Measurements from ENCODE around the gene ADGRL1. TPM values are rescaled to one million over a fixed set of nuclear protein-coding genes. Genes with fewer than 3 reads are reported as not detected.

Gene ADGRL1
- total RNA-seq, 2 donors from 2014 or later = 70.8 to 82.6 TPM

DNA sequence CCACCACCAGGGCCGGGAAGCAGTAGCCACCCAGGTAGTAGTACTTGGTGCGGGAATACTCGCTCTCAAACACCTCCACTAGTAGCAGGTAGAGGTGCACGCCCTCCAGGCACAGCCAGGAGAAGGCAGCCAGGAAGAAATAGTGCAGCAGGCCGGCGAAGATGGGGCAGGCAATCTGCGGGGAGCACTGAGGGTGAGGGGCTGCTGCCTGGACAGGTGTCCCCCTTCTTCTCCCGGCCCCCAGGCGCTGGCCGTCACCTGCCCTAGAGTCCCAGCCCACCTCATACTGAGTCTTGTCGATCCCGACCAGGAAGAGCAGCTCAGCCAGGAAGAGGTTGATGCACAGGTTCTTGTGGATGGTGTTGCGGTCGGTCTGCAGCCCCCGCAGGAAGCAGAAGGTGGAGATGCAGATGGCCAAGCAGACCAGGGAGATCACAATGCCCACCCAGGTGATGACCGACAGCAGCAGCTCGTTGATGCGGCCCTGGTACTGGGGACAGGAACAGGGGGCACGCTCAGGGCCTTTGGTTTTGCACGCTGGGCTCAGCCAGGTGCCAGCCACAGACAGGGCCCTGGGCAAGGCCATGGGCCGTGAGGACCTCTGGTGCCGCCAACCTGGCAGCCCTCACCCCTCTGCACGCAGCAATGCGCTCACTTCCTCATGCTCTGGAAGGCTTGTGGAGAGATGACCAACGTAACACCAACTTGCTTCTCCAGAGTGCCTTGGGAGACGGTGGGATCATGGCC, 48.8 kb downstream of the ADGRL1 start:
- H3K36me3 Mint-ChIP-seq (ENCODE audit: low read depth) = peaks cover 43% of the 10 kb centered on the region
- H3K27me3 ChIP-seq (ENCODE audit: control insufficient read depth, insufficient read depth, low read length, poor library complexity, severe bottlenecking) = no peaks in the 10 kb centered on the region
- DNase-seq = no peak
- H3K9ac ChIP-seq (ENCODE audit: extremely low read depth, low read length, poor library complexity, severe bottlenecking) = no peak overlapping the region
- H3K27ac Mint-ChIP-seq = no peak overlapping the region
- no peaks in the 10 kb centered on the region for H3K27me3 Mint-ChIP-seq (ENCODE audit: insufficient read depth)
- no peak overlapping the region for H3K4me3 ChIP-seq (ENCODE audit: low read length)
- no peak overlapping the region for H3K4me3 Mint-ChIP-seq
- TF ChIP-seq, protein P1, sequence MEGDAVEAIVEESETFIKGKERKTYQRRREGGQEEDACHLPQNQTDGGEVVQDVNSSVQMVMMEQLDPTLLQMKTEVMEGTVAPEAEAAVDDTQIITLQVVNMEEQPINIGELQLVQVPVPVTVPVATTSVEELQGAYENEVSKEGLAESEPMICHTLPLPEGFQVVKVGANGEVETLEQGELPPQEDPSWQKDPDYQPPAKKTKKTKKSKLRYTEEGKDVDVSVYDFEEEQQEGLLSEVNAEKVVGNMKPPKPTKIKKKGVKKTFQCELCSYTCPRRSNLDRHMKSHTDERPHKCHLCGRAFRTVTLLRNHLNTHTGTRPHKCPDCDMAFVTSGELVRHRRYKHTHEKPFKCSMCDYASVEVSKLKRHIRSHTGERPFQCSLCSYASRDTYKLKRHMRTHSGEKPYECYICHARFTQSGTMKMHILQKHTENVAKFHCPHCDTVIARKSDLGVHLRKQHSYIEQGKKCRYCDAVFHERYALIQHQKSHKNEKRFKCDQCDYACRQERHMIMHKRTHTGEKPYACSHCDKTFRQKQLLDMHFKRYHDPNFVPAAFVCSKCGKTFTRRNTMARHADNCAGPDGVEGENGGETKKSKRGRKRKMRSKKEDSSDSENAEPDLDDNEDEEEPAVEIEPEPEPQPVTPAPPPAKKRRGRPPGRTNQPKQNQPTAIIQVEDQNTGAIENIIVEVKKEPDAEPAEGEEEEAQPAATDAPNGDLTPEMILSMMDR (conservative IDR thresholded peaks at IDR 0.05) = no peak
- H3K4me1 Mint-ChIP-seq = peaks cover 2% of the 10 kb centered on the region
- H3K4me1 ChIP-seq (ENCODE audit: control insufficient read depth, insufficient read depth, low read length) = peaks cover 4% of the 10 kb centered on the region
- H3K27ac ChIP-seq (ENCODE audit: low read depth, low read length) = no peak overlapping the region
- H3K36me3 ChIP-seq (ENCODE audit: control insufficient read depth, insufficient read depth, low read length) = peaks cover 29% of the 10 kb centered on the region
- WGBS, 2 experiments (ENCODE audit: insufficient coverage in 1 of 2, insufficient read length in 1 of 2) = 94 to 99% methylated on average over 21 to 26 of the region's 26 CpGs
- H3K9me3 ChIP-seq (ENCODE audit: control insufficient read depth, low read length) = no peaks in the 10 kb centered on the region
- H3K9me3 Mint-ChIP-seq = no peaks in the 10 kb centered on the region

DNA sequence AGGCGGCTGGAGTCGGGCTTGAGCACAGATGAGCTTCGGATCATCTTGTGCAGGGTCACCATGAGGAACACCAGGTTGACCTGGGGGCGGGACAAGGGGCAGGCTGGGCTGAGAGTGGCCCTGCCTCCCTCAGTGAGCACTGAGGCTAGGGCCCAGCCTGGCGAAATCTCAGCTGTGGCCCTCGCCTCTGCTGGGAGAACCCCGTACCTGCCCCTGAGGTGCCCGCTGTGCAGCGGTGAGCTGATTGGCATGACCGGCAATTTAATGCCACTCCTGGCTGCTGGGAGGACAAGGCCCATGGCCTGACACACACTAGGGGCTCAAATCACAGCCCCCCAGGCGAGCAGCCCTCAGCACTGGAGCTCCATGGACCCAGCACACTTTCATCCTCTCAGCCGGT, 49.8 kb downstream of the ADGRL1 start:
- no peak overlapping the region for H3K4me3 Mint-ChIP-seq
- H3K36me3 ChIP-seq (ENCODE audit: control insufficient read depth, insufficient read depth, low read length) = peaks cover 25% of the 10 kb centered on the region
- H3K9ac ChIP-seq (ENCODE audit: extremely low read depth, low read length, poor library complexity, severe bottlenecking) = no peak overlapping the region
- no peak overlapping the region for H3K4me3 ChIP-seq (ENCODE audit: low read length)
- peaks cover 2% of the 10 kb centered on the region for H3K4me1 Mint-ChIP-seq
- 96 to 97% methylated on average over 10 to 11 of the region's 12 CpGs for WGBS, 2 experiments (ENCODE audit: insufficient coverage in 1 of 2, insufficient read length in 1 of 2)
- peaks cover 49% of the 10 kb centered on the region for H3K36me3 Mint-ChIP-seq (ENCODE audit: low read depth)
- no peak overlapping the region for H3K27ac Mint-ChIP-seq
- DNase-seq = no peak
- H3K9me3 Mint-ChIP-seq = no peaks in the 10 kb centered on the region
- H3K27me3 Mint-ChIP-seq (ENCODE audit: insufficient read depth) = no peaks in the 10 kb centered on the region
- TF ChIP-seq, protein P1 (conservative IDR thresholded peaks at IDR 0.05) = no peak
- no peaks in the 10 kb centered on the region for H3K9me3 ChIP-seq (ENCODE audit: control insufficient read depth, low read length)
- H3K27ac ChIP-seq (ENCODE audit: low read depth, low read length) = no peak overlapping the region
- peaks cover 4% of the 10 kb centered on the region for H3K4me1 ChIP-seq (ENCODE audit: control insufficient read depth, insufficient read depth, low read length)
- no peaks in the 10 kb centered on the region for H3K27me3 ChIP-seq (ENCODE audit: control insufficient read depth, insufficient read depth, low read length, poor library complexity, severe bottlenecking)

DNA sequence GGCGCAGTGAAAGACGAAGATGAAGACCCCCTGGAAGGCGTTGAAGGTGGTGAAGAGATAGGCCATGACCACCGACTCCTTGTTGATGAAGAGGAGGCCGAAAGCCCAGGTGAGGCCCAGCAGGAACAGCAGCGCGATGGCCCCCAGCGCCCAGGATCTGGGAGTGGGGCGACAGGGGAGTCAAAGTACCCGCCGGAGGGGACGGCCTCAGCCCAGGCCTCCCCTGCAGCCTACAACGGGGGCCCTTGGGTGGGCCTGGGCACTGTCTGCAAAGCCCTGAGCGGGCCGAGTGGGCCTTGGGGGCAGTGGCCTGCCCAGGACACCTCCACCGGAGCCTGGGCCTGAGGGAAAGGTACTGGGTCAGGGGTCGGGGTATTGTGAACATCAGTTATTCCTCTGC, 50.6 kb downstream of the ADGRL1 start:
- Histone ChIP-seq H3K9ac (ENCODE audit: extremely low read depth, low read length, poor library complexity, severe bottlenecking) (no peak overlapping the region), H3K27me3 (ENCODE audit: control insufficient read depth, insufficient read depth, low read length, poor library complexity, severe bottlenecking) (no peaks in the 10 kb centered on the region), H3K4me3 (ENCODE audit: low read length) (no peak overlapping the region), H3K4me1 (ENCODE audit: control insufficient read depth, insufficient read depth, low read length) (peaks cover 4% of the 10 kb centered on the region), H3K9me3 (ENCODE audit: control insufficient read depth, low read length) (no peaks in the 10 kb centered on the region), H3K27ac (ENCODE audit: low read depth, low read length) (no peak overlapping the region), H3K36me3 (ENCODE audit: control insufficient read depth, insufficient read depth, low read length) (peaks cover 25% of the 10 kb centered on the region)
- peaks cover 2% of the 10 kb centered on the region for H3K4me1 Mint-ChIP-seq
- no peaks in the 10 kb centered on the region for H3K9me3 Mint-ChIP-seq
- TF ChIP-seq, protein P1 (conservative IDR thresholded peaks at IDR 0.05) = no peak
- no peaks in the 10 kb centered on the region for H3K27me3 Mint-ChIP-seq (ENCODE audit: insufficient read depth)
- WGBS, 2 experiments (ENCODE audit: insufficient coverage in 1 of 2, insufficient read length in 1 of 2) = 95 to 97% methylated on average over 17 of the region's 17 CpGs
- no peak for DNase-seq
- H3K4me3 Mint-ChIP-seq = no peak overlapping the region
- peaks cover 49% of the 10 kb centered on the region for H3K36me3 Mint-ChIP-seq (ENCODE audit: low read depth)
- H3K27ac Mint-ChIP-seq = peak overlapping the region; percentile 66

Data from endodermal cell (in vitro differentiated cells).